HCT116 (cell line): ENCODE results near the gene RIC8B. TPM values are rescaled to one million over a fixed set of nuclear protein-coding genes. Genes with fewer than 3 reads are reported as not detected.

Experiments
- ATAC-seq: fragments of 200-7000 bp; cut with Tn5 transposase; 2 replicates; pipeline ENCODE4 v1.9.1; 2020; ENCODE audit warnings: mild to moderate bottlenecking, moderate library complexity
- BruUV-seq: library from RNA; stranded (reverse); fragments of 400-500 nt; replicated peaks from 2 replicates; lab custom pipeline; 2021; lab: Mats Ljungman, UMichigan
- CTCF ChIA-PET: fragments of 300-600 bp; sonication (Branson Sonifier 250); formaldehyde crosslinking; loops from one replicate; lab custom pipeline; 2021; ENCODE audit warnings: antibody characterized with exemption; lab: Charles Lee
- POLR2A ChIA-PET: fragments of 300-600, 350-600 bp; sonication (Branson Sonifier 250); formaldehyde crosslinking; loops from one replicate; lab custom pipeline; 2021; ENCODE audit warnings: antibody characterized with exemption; lab: Charles Lee
- RAD21 ChIA-PET, 2 experiments: fragments of 300-600 bp; sonication (Branson Sonifier 250); formaldehyde crosslinking; loops; one replicate each; lab custom pipeline; 2023; ENCODE audit warnings: low total read pairs in 2 of 2; ENCODE audit not compliant: uncharacterized antibody in 2 of 2, unreplicated experiment in 2 of 2, low non-redundant PET in 1 of 2; lab: Charles Lee
- DNase-seq: peaks from one replicate; pipeline ENCODE4 v3.0.0-alpha.2; 2010; ENCODE audit warnings: low read depth, low spot score
- H2AFZ ChIP-seq: fragments of 200-600 bp; shearing (Covaris generic), sonication (generic); 2 replicates; pipeline ENCODE4 v1.6.1; 2017; ENCODE audit warnings: low read depth, mixed run types, mixed read lengths, antibody characterized with exemption, low read length; ENCODE audit not compliant: poor library complexity, severe bottlenecking
- H3K27ac ChIP-seq: 2 replicates; pipeline ENCODE4 v1.5.1; 2012; ENCODE audit warnings: low read depth, low read length
- H3K27me3 ChIP-seq: fragments of 200-600 bp; sonication (generic); 2 replicates; pipeline ENCODE4 v1.6.1; 2016; ENCODE audit warnings: mixed run types, low read length, mixed read lengths; ENCODE audit not compliant: insufficient read depth
- H3K36me3 ChIP-seq, 2 experiments: fragments of 200-500 bp in 1 of 2; fragments of 200-600 bp in 1 of 2; sonication (Bioruptor generic) in 1 of 2; sonication (generic) in 1 of 2; 2 replicates each; pipeline versions ENCODE4 v1.5.1 to v1.6.1; 2014 to 2016; ENCODE audit warnings: low read length in 2 of 2, inconsistent platforms in 1 of 2, mixed read lengths in 1 of 2, mixed run types in 1 of 2; ENCODE audit not compliant: insufficient read depth in 2 of 2, control insufficient read depth in 1 of 2
- H3K4me1 ChIP-seq, 2 experiments: fragments of 200-600 bp in 1 of 2; sonication (generic) in 1 of 2; 2 replicates each; pipeline versions ENCODE4 v1.5.1 to v1.6.1; 2012 to 2017; ENCODE audit warnings: low read length in 2 of 2, inconsistent platforms in 1 of 2, mild to moderate bottlenecking in 1 of 2, mixed read lengths in 1 of 2, mixed run types in 1 of 2, moderate library complexity in 1 of 2; ENCODE audit not compliant: insufficient read depth in 2 of 2, control insufficient read depth in 1 of 2
- H3K4me2 ChIP-seq: fragments of 200-600 bp; sonication (generic); 2 replicates; pipeline ENCODE4 v1.6.1; 2017; ENCODE audit warnings: mixed run types, low read length, mixed read lengths
- H3K4me3 ChIP-seq, 2 experiments: fragments of 200-600 bp in 1 of 2; sonication (generic) in 1 of 2; replicated peaks in 1 of 2; 2 replicates each; pipeline ENCODE4 v1.5.1; 2011 to 2016; ENCODE audit warnings: low read length in 2 of 2, control low read depth in 1 of 2, low read depth in 1 of 2, mild to moderate bottlenecking in 1 of 2, mixed read lengths in 1 of 2, mixed run types in 1 of 2
- H3K79me2 ChIP-seq: fragments of 200-600 bp; sonication (generic); 2 replicates; pipeline ENCODE4 v1.6.1; 2017; ENCODE audit warnings: mild to moderate bottlenecking, mixed run types, low read length, moderate library complexity, mixed read lengths; ENCODE audit not compliant: insufficient read depth
- H3K9ac ChIP-seq: fragments of 200-600 bp; sonication (generic); 2 replicates; pipeline ENCODE4 v1.6.1; 2016; ENCODE audit warnings: low read length, mixed read lengths
- H3K9me2 ChIP-seq: fragments of 200-600 bp; sonication (generic), shearing (Covaris generic); 2 replicates; pipeline ENCODE4 v1.6.1; 2017; ENCODE audit warnings: mixed run types, mild to moderate bottlenecking, moderate library complexity; ENCODE audit not compliant: insufficient read depth
- H3K9me3 ChIP-seq, 2 experiments: fragments of 200-500 bp in 1 of 2; fragments of 200-600 bp in 1 of 2; sonication (Bioruptor generic) in 1 of 2; sonication (generic) in 1 of 2; 2 replicates each; pipeline ENCODE4 v1.6.1; 2014 to 2017; ENCODE audit warnings: low read length in 2 of 2, mixed read lengths in 2 of 2, inconsistent platforms in 1 of 2, low read depth in 1 of 2, mild to moderate bottlenecking in 1 of 2, mixed run types in 1 of 2, moderate library complexity in 1 of 2; ENCODE audit not compliant: control insufficient read depth in 1 of 2, insufficient read depth in 1 of 2
- H4K20me1 ChIP-seq: fragments of 200-600 bp; sonication (generic), shearing (Covaris generic); 2 replicates; pipeline ENCODE4 v1.6.1; 2017; ENCODE audit warnings: mixed run types, mild to moderate bottlenecking, moderate library complexity; ENCODE audit not compliant: insufficient read depth
- CEBPB ChIP-seq: IDR thresholded peaks from 2 replicates; pipeline ENCODE4 v1.6.1; 2012; ENCODE audit warnings: low read depth
- EGR1 ChIP-seq: IDR thresholded peaks from 2 replicates; pipeline ENCODE4 v1.6.1; 2012; ENCODE audit warnings: low read depth
- ELF1 ChIP-seq: IDR thresholded peaks from 2 replicates; pipeline ENCODE4 v1.6.1; 2012; ENCODE audit warnings: low read depth, borderline replicate concordance
- FOSL1 ChIP-seq: IDR thresholded peaks from 2 replicates; pipeline ENCODE4 v1.6.1; 2012; ENCODE audit warnings: low read depth
- POLR2A ChIP-seq: IDR thresholded peaks from 2 replicates; pipeline ENCODE4 v1.7.0; 2011; ENCODE audit warnings: borderline replicate concordance; ENCODE audit not compliant: insufficient read depth, insufficient read length; ENCODE audit errors: extremely low read depth
- RAD21 ChIP-seq: IDR thresholded peaks from 2 replicates; pipeline ENCODE4 v1.6.1; 2012; ENCODE audit warnings: low read depth, mild to moderate bottlenecking
- SP1 ChIP-seq: IDR thresholded peaks from 2 replicates; pipeline ENCODE4 v1.6.1; 2012; ENCODE audit warnings: low read depth
- SRF ChIP-seq: IDR thresholded peaks from 2 replicates; pipeline ENCODE4 v1.6.1; 2012; ENCODE audit warnings: low read depth
- TCF7L2 ChIP-seq: IDR thresholded peaks from 2 replicates; pipeline ENCODE4 v1.7.0; 2011; ENCODE audit warnings: borderline replicate concordance, inconsistent platforms; ENCODE audit not compliant: insufficient read depth, insufficient read length; ENCODE audit errors: extremely low read depth
- ZFX ChIP-seq: fragments of 450-650 bp; IDR thresholded peaks from 2 replicates; pipeline ENCODE4 v1.6.1; 2017
- intact Hi-C: fragments of 100-400 bp; cut with micrococcal nuclease; formaldehyde crosslinking; loops from 2 replicates; pipeline ENCODE4 v1.10.0; 2022
- total RNA-seq: library from RNA; stranded (reverse); gene quantifications from one replicate; pipeline ENCODE4 v1.2.1, GENCODE V29; 2021; ENCODE audit not compliant: unreplicated experiment
- TF ChIP-seq, protein P1 (sequence below): IDR thresholded peaks from 2 replicates; pipeline ENCODE4 v1.6.1; 2012
- TF ChIP-seq, protein P2 (sequence below): IDR thresholded peaks from 2 replicates; pipeline ENCODE4 v1.6.1; 2012; ENCODE audit warnings: low read depth

Gene RIC8B
- total RNA-seq, 1 experiment from 2014 or later, result 16.7 TPM

DNA sequence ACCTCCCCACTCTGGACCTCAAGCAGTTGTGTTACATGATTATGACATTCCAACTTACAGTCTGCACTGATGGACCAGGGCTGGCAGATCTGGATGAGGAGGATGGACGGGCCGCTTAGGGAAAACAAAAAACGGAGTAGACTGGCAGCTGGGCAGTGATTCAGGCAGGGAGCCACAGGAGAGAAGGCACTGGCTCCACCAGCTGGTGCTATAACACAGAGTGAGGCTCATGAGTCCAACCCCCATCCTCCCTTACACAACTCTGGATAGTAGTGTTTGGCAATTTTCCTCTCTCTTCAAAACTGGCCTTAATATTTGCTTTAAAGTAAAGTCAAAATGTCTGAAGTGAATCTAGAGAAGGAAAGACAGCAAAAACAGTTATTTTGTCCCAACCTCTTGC lies 9.7 kb upstream of the RIC8B start:
- Histone ChIP-seq H3K79me2 (no peaks in the 10 kb centered on the region), H2AFZ (no peak overlapping the region), H3K9me3 (no peaks in the 10 kb centered on the region), H3K27me3 (no peaks in the 10 kb centered on the region), H3K27ac (no peak overlapping the region), H3K4me3 (no peak overlapping the region), H3K9ac (no peak overlapping the region), H3K4me2 (no peak overlapping the region), H4K20me1 (no peaks in the 10 kb centered on the region), H3K36me3 (no peaks in the 10 kb centered on the region), H3K4me1 (no peaks in the 10 kb centered on the region), H3K9me2 (no peaks in the 10 kb centered on the region)
- ATAC-seq (peak; percentile 40; the same call in 1 of the 2 replicates), DNase-seq (no peak)
- ChIA-PET RAD21 (no interaction called here), CTCF (no interaction called here), POLR2A (interaction anchor here (0.7 to 0.8 kb wide), 2 partner anchors 8 to 280 kb away, joined by 6 to 10 read pairs; no protein-coding TSS in a partner anchor)
- intact Hi-C loops, result no loop called here
- BruUV-seq, result no TSS peak
- TF ChIP-seq RAD21 (peak; percentile 27), ELF1 (no peak)

DNA sequence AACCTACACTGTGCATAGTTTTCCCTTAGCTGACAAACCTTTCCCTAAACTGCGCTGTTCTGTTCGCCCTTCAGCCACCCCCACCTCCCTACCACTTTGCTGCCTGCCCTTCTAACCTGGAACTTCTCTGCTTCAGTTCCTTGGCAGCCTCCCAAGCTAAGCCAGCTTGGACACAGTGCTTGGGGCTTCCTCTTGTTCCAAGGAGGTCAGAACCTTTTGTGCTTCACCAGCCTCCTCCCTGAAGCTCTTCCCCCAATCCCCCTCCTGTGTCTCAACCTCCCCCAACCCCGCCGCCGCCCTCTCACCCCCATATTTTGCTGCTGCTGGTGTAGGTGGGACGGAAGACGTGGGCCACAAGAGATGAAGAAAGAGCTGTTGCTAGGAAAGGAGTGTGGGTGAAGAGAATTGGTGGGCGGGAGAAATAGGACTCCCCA lies 8.1 kb upstream of the RIC8B start:
- POLR2A ChIA-PET, result no interaction called here

GRCh38 chr12:106767206-106767605 lies 7.3 kb upstream of the RIC8B start:
- DNase-seq (no peak), ATAC-seq (no peak)
- Histone ChIP-seq H3K36me3 (no peaks in the 10 kb centered on the region), H3K4me2 (no peak overlapping the region), H3K4me3 (no peak overlapping the region), H2AFZ (no peak overlapping the region), H4K20me1 (no peaks in the 10 kb centered on the region), H3K27ac (no peak overlapping the region), H3K4me1 (no peaks in the 10 kb centered on the region), H3K27me3 (no peaks in the 10 kb centered on the region), H3K9me3 (no peaks in the 10 kb centered on the region), H3K9ac (no peak overlapping the region), H3K79me2 (no peaks in the 10 kb centered on the region), H3K9me2 (no peaks in the 10 kb centered on the region)
- intact Hi-C loops, result no loop called here
- BruUV-seq, result no TSS peak
- ChIA-PET CTCF (no interaction called here), POLR2A (no interaction called here), RAD21 (no interaction called here)
- no peak for TF ChIP-seq FOSL1
- no peak for TF ChIP-seq TCF7L2
- TF ChIP-seq ZFX, result no peak
- no peak for TF ChIP-seq RAD21
- no peak for TF ChIP-seq SP1
- no peak for TF ChIP-seq EGR1
- no peak for TF ChIP-seq SRF
- TF ChIP-seq, protein P1, sequence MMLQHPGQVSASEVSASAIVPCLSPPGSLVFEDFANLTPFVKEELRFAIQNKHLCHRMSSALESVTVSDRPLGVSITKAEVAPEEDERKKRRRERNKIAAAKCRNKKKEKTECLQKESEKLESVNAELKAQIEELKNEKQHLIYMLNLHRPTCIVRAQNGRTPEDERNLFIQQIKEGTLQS, result no peak
- no peak for TF ChIP-seq CEBPB
- TF ChIP-seq, protein P2, sequence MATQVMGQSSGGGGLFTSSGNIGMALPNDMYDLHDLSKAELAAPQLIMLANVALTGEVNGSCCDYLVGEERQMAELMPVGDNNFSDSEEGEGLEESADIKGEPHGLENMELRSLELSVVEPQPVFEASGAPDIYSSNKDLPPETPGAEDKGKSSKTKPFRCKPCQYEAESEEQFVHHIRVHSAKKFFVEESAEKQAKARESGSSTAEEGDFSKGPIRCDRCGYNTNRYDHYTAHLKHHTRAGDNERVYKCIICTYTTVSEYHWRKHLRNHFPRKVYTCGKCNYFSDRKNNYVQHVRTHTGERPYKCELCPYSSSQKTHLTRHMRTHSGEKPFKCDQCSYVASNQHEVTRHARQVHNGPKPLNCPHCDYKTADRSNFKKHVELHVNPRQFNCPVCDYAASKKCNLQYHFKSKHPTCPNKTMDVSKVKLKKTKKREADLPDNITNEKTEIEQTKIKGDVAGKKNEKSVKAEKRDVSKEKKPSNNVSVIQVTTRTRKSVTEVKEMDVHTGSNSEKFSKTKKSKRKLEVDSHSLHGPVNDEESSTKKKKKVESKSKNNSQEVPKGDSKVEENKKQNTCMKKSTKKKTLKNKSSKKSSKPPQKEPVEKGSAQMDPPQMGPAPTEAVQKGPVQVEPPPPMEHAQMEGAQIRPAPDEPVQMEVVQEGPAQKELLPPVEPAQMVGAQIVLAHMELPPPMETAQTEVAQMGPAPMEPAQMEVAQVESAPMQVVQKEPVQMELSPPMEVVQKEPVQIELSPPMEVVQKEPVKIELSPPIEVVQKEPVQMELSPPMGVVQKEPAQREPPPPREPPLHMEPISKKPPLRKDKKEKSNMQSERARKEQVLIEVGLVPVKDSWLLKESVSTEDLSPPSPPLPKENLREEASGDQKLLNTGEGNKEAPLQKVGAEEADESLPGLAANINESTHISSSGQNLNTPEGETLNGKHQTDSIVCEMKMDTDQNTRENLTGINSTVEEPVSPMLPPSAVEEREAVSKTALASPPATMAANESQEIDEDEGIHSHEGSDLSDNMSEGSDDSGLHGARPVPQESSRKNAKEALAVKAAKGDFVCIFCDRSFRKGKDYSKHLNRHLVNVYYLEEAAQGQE, result no peak
- no peak for TF ChIP-seq ELF1

More for the DNA sequence above, 8.1 kb upstream of the RIC8B start:
- intact Hi-C loops, result no loop called here
- Histone ChIP-seq H3K4me2 (no peak overlapping the region), H2AFZ (no peak overlapping the region), H3K9ac (no peak overlapping the region), H3K9me3 (no peaks in the 10 kb centered on the region), H3K4me1 (no peaks in the 10 kb centered on the region), H3K27ac (no peak overlapping the region), H4K20me1 (no peaks in the 10 kb centered on the region), H3K4me3 (no peak overlapping the region), H3K27me3 (no peaks in the 10 kb centered on the region), H3K9me2 (no peaks in the 10 kb centered on the region), H3K36me3 (no peaks in the 10 kb centered on the region), H3K79me2 (no peaks in the 10 kb centered on the region)
- ATAC-seq (no peak), DNase-seq (no peak)
- RAD21 ChIA-PET, result no interaction called here
- CTCF ChIA-PET, result no interaction called here
- BruUV-seq, result no TSS peak
- no peak for TF ChIP-seq POLR2A
